Frontal cortex (tissue), 4 donors: ENCODE data around the gene CD8B. TPM values are rescaled to one million over a fixed set of nuclear protein-coding genes. Genes with fewer than 3 reads are reported as not detected.

Source experiments
- DNase-seq, 2 donors: peaks; one replicate each; pipeline ENCODE4 v3.0.0; 2012; ENCODE audit warnings: low spot score in 2 of 2
- FAIRE-seq: peaks from 2 replicates; lab custom pipeline; 2012; peaks lifted over from hg19 to GRCh38; lab: Jason Lieb, UNC
- total RNA-seq: library from RNA; depleted of rRNA; stranded (reverse); fragments of >200 nt; gene quantifications from one replicate; pipeline ENCODE4 v1.2.3, GENCODE V29; 2014
- donor health status: control.
- donor health status: control.
- donor health status: control.

CD8B gene
- total RNA-seq, 1 donor from 2014 or later, result not detected

GRCh38 chr2:86807468-86808275 lies 54.0 kb downstream of the CD8B start:
- FAIRE-seq, result no peak
- peak in 1 of 2 donors; percentile 55 for DNase-seq

GRCh38 chr2:86807133-86807467 lies 54.6 kb downstream of the CD8B start:
- no peak for FAIRE-seq
- no peak for DNase-seq

- FAIRE-seq, result no peak
These were observed 55.4 kb downstream of the CD8B start for GRCh38 chr2:86806059-86806857.

GRCh38 chr2:86800856-86801567 lies 60.7 kb downstream of the CD8B start:
- DNase-seq (no peak), FAIRE-seq (no peak)

More at GRCh38 chr2:86806059-86806857, 55.4 kb downstream of the CD8B start:
- DNase-seq, result no peak

GRCh38 chr2:86794861-86795260 lies 66.8 kb downstream of the CD8B start:
- DNase-seq, result no peak
- no peak for FAIRE-seq

- no peak for FAIRE-seq
- no peak for DNase-seq
These were observed 67.9 kb downstream of the CD8B start for GRCh38 chr2:86793752-86794151.

- no peak for FAIRE-seq
- DNase-seq, result no peak
These were observed 70.1 kb downstream of the CD8B start for GRCh38 chr2:86791573-86791972.

- FAIRE-seq (no peak), DNase-seq (no peak)
These were observed 70.8 kb downstream of the CD8B start, which contains the start of gene CD8A for GRCh38 chr2:86790676-86791572. TSS of gene CD8A (minus strand) at chr2:86790913. CDS start at chr2:86790825, 88 bp downstream.

- no peak for FAIRE-seq
- DNase-seq, result no peak
These were observed 71.5 kb downstream of the CD8B start for GRCh38 chr2:86790134-86790675.

GRCh38 chr2:86789687-86790133 lies 72.0 kb downstream of the CD8B start:
- FAIRE-seq, result no peak
- DNase-seq, result no peak

GRCh38 chr2:86788881-86789686 lies 72.6 kb downstream of the CD8B start:
- no peak for FAIRE-seq
- no peak for DNase-seq

- DNase-seq (no peak), FAIRE-seq (no peak)
These were observed 73.5 kb downstream of the CD8B start for GRCh38 chr2:86788165-86788564.

- FAIRE-seq (no peak), DNase-seq (no peak)
These were observed 74.0 kb downstream of the CD8B start for GRCh38 chr2:86787736-86788135.

- no peak for FAIRE-seq
- DNase-seq, result no peak
These were observed 75.6 kb downstream of the CD8B start for GRCh38 chr2:86786001-86786536.

- no peak for FAIRE-seq
- DNase-seq, result no peak
These were observed 76.2 kb downstream of the CD8B start for GRCh38 chr2:86785456-86785855.

GRCh38 chr2:86783615-86784339 lies 77.9 kb downstream of the CD8B start:
- DNase-seq (no peak), FAIRE-seq (no peak)

GRCh38 chr2:86782748-86783147 lies 78.9 kb downstream of the CD8B start:
- DNase-seq, result no peak

More at GRCh38 chr2:86782748-86783147, 78.9 kb downstream of the CD8B start:
- no peak for FAIRE-seq
